ENCODE measurements around the gene KCNJ11. TPM values are rescaled to one million over a fixed set of nuclear protein-coding genes. Genes with fewer than 3 reads are reported as not detected.

Gene KCNJ11
- total and polyA plus RNA-seq, 2 donors (not counting 3 experiments of a cell fraction or from before 2014, with no cell fraction given), result 0.04 TPM; not detected in 1

- ChIA-PET CTCF (interaction anchor here (1.8 to 2.5 kb wide), 2 partner anchors 9 to 13 kb away, joined by 5 to 11 read pairs; partner anchors contain the start of gene KCNJ11), POLR2A (no interaction called here)
- H3K9me3 ChIP-seq (replicated peaks; ENCODE audit: control insufficient read depth, insufficient read depth, low read length), result no peaks in the 10 kb centered on the region
- H2AFZ ChIP-seq (ENCODE audit: low read depth, low read length), result no peak overlapping the region
- H3K9me1 ChIP-seq (replicated peaks; ENCODE audit: control insufficient read depth, extremely low read depth, insufficient read depth, low read length), result no peaks in the 10 kb centered on the region
- no peak overlapping the region for H3K9ac ChIP-seq (replicated peaks; ENCODE audit: extremely low read depth, insufficient read depth, low read length)
- no peaks in the 10 kb centered on the region for H3K27me3 ChIP-seq (ENCODE audit: control insufficient read depth in 2 of 2, insufficient read depth in 2 of 2, low read length in 2 of 2)
- H3K4me3 ChIP-seq (replicated peaks in 1 of 3; ENCODE audit: insufficient read depth in 1 of 3, low read depth in 1 of 3, low read length in 3 of 3), result no peak overlapping the region
- H3K4me2 ChIP-seq (ENCODE audit: insufficient read depth, low read length), result no peak overlapping the region
- no peaks in the 10 kb centered on the region for H3K79me2 ChIP-seq (ENCODE audit: control insufficient read depth, insufficient read depth, low read length)
- H3K36me3 ChIP-seq (ENCODE audit: control insufficient read depth in 2 of 2, extremely low read depth in 1 of 2, insufficient read depth in 2 of 2, low read length in 2 of 2), result no peaks in the 10 kb centered on the region
- no peaks in the 10 kb centered on the region for H4K20me1 ChIP-seq (replicated peaks; ENCODE audit: control insufficient read depth, extremely low read depth, insufficient read depth, low read length)
- no peak overlapping the region for H3K27ac ChIP-seq (ENCODE audit: insufficient read depth, low read depth, low read length)
- TF ChIP-seq MAX (IDR thresholded peaks at IDR 0.05; ENCODE audit: insufficient read depth, insufficient read length), result no peak
- TF ChIP-seq POLR2AphosphoS5 (IDR thresholded peaks at IDR 0.05; ENCODE audit: insufficient read depth, low read depth, low read length), result no peak
- no peak for TF ChIP-seq JUN (IDR thresholded peaks at IDR 0.05; ENCODE audit: borderline replicate concordance, insufficient read depth, insufficient read length, low read depth)
- TF ChIP-seq FOS (IDR thresholded peaks at IDR 0.05; ENCODE audit: borderline replicate concordance, insufficient read depth, low read length), result no peak
- no peak for TF ChIP-seq EZH2 (IDR thresholded peaks at IDR 0.05; ENCODE audit: borderline replicate concordance, low read depth, low read length, severe bottlenecking)
- no peak for TF ChIP-seq CTCF (IDR thresholded peaks at IDR 0.05; ENCODE audit: extremely low read depth in 1 of 2, insufficient read depth in 1 of 2, low read depth in 1 of 2, low read length in 2 of 2)
- TF ChIP-seq POLR2A (IDR thresholded peaks at IDR 0.05; ENCODE audit: low read depth, low read length), result no peak
- no TSS peak for BruUV-seq (replicated peaks)
- H3K4me1 ChIP-seq (ENCODE audit: control insufficient read depth, extremely low read depth, insufficient read depth, low read length), result no peaks in the 10 kb centered on the region
- intact Hi-C loops (cut with micrococcal nuclease), result no loop called here
- FAIRE-seq (no peak), DNase-seq (ENCODE audit: low read depth, low spot score) (no peak)
- dilution Hi-C loops (cut with MboI; ENCODE audit: extremely low pct_ligation_motif_present, low sequenced_read_pairs), result no loop called here
Observed at GRCh38 chr11:17397311-17398002, 9.0 kb upstream of the KCNJ11 start.

Measured in endothelial cell of umbilical vein (primary cell).